Osteocyte (in vitro differentiated cells): ENCODE results near the gene PHACTR3. TPM values are rescaled to one million over a fixed set of nuclear protein-coding genes. Genes with fewer than 3 reads are reported as not detected.

ENCODE experiments used
- DNase-seq: peaks from one replicate; pipeline ENCODE4 v3.0.0; 2021; ENCODE audit warnings: mixed read lengths; ENCODE audit not compliant: unreplicated experiment; ENCODE audit errors: extremely low spot score
- H3K27ac Mint-ChIP-seq: one replicate; pipeline ENCODE4 v1.8.0; 2021; ENCODE audit warnings: mild to moderate bottlenecking, mixed read lengths; ENCODE audit not compliant: unreplicated experiment
- H3K27me3 Mint-ChIP-seq: one replicate; pipeline ENCODE4 v1.8.0; 2021; ENCODE audit warnings: mixed read lengths; ENCODE audit not compliant: unreplicated experiment
- H3K36me3 Mint-ChIP-seq: one replicate; pipeline ENCODE4 v1.8.0; 2021; ENCODE audit warnings: mixed read lengths; ENCODE audit not compliant: unreplicated experiment
- H3K4me1 Mint-ChIP-seq: one replicate; pipeline ENCODE4 v1.8.0; 2021; ENCODE audit warnings: mixed read lengths; ENCODE audit not compliant: unreplicated experiment
- H3K4me3 Mint-ChIP-seq: one replicate; pipeline ENCODE4 v1.8.0; 2021; ENCODE audit warnings: mild to moderate bottlenecking, moderate library complexity, mixed read lengths; ENCODE audit not compliant: unreplicated experiment
- H3K9me3 Mint-ChIP-seq: one replicate; pipeline ENCODE4 v1.8.0; 2021; ENCODE audit warnings: mixed read lengths; ENCODE audit not compliant: unreplicated experiment
- CTCF ChIP-seq: fragments of 200-600 bp; sonication (generic); IDR thresholded peaks from 2 replicates; pipeline ENCODE4 v1.5.0; 2021; ENCODE audit warnings: antibody characterized with exemption, mild to moderate bottlenecking, moderate library complexity
- total RNA-seq: library from RNA; stranded (reverse); gene quantifications from 2 replicates; pipeline ENCODE4 v1.2.1, GENCODE V29; 2021

PHACTR3 gene
- total RNA-seq, 1 donor from 2014 or later: not detected

GRCh38 chr20:59682603-59683002 is 78.3 kb downstream of the PHACTR3 start:
- H3K4me1 Mint-ChIP-seq: no peaks in the 10 kb centered on the region
- TF ChIP-seq CTCF: no peak
- H3K27me3 Mint-ChIP-seq: peaks cover 2% of the 10 kb centered on the region
- H3K9me3 Mint-ChIP-seq: peaks cover 4% of the 10 kb centered on the region
- no peaks in the 10 kb centered on the region for H3K36me3 Mint-ChIP-seq
- no peak for DNase-seq
- no peak overlapping the region for H3K4me3 Mint-ChIP-seq
- no peak overlapping the region for H3K27ac Mint-ChIP-seq

- Mint-ChIP-seq H3K27me3 (peaks cover 2% of the 10 kb centered on the region), H3K4me1 (no peaks in the 10 kb centered on the region), H3K9me3 (peaks cover 4% of the 10 kb centered on the region), H3K4me3 (no peak overlapping the region), H3K36me3 (no peaks in the 10 kb centered on the region), H3K27ac (no peak overlapping the region)
- no peak for TF ChIP-seq CTCF
- no peak for DNase-seq
Observed at GRCh38 chr20:59683181-59683580, 78.8 kb downstream of the PHACTR3 start.

GRCh38 chr20:59684685-59685242 is 80.4 kb downstream of the PHACTR3 start:
- TF ChIP-seq CTCF: no peak

GRCh38 chr20:59686404-59687346 is 82.3 kb downstream of the PHACTR3 start:
- Mint-ChIP-seq H3K27ac (no peak overlapping the region), H3K36me3 (no peaks in the 10 kb centered on the region), H3K4me1 (no peaks in the 10 kb centered on the region), H3K4me3 (no peak overlapping the region), H3K27me3 (no peaks in the 10 kb centered on the region), H3K9me3 (peaks cover 7% of the 10 kb centered on the region)
- TF ChIP-seq CTCF: no peak
- no peak for DNase-seq

More at GRCh38 chr20:59684685-59685242, 80.4 kb downstream of the PHACTR3 start:
- H3K4me1 Mint-ChIP-seq: no peaks in the 10 kb centered on the region
- no peaks in the 10 kb centered on the region for H3K27me3 Mint-ChIP-seq
- no peak for DNase-seq
- H3K27ac Mint-ChIP-seq: no peak overlapping the region
- no peaks in the 10 kb centered on the region for H3K36me3 Mint-ChIP-seq
- no peak overlapping the region for H3K4me3 Mint-ChIP-seq
- peaks cover 7% of the 10 kb centered on the region for H3K9me3 Mint-ChIP-seq

GRCh38 chr20:59688356-59688755 is 84.0 kb downstream of the PHACTR3 start:
- Mint-ChIP-seq H3K36me3 (no peaks in the 10 kb centered on the region), H3K27ac (no peak overlapping the region), H3K9me3 (peaks cover 4% of the 10 kb centered on the region), H3K4me3 (no peak overlapping the region), H3K4me1 (no peaks in the 10 kb centered on the region), H3K27me3 (no peaks in the 10 kb centered on the region)
- TF ChIP-seq CTCF: no peak
- no peak for DNase-seq
